NB4 (cell line): ENCODE results near the gene SMIM1.

Source experiments
- MYC ChIP-seq: IDR thresholded peaks from 2 replicates; pipeline ENCODE4 v1.6.1; 2011; ENCODE audit warnings: low read depth, low read length
- POLR2A ChIP-seq: IDR thresholded peaks from 2 replicates; pipeline ENCODE4 v1.6.1; 2011; ENCODE audit warnings: mild to moderate bottlenecking; ENCODE audit not compliant: insufficient read length; ENCODE audit errors: extremely low read depth
- TF ChIP-seq, protein P1 (sequence below): IDR thresholded peaks from one replicate; pipeline ENCODE4 v1.5.1; 2012; ENCODE audit warnings: low read depth, low read length
- TF ChIP-seq, protein P2 (sequence below): IDR thresholded peaks from 2 replicates; pipeline ENCODE4 v1.6.1; 2011; ENCODE audit warnings: low read depth, low read length

DNA sequence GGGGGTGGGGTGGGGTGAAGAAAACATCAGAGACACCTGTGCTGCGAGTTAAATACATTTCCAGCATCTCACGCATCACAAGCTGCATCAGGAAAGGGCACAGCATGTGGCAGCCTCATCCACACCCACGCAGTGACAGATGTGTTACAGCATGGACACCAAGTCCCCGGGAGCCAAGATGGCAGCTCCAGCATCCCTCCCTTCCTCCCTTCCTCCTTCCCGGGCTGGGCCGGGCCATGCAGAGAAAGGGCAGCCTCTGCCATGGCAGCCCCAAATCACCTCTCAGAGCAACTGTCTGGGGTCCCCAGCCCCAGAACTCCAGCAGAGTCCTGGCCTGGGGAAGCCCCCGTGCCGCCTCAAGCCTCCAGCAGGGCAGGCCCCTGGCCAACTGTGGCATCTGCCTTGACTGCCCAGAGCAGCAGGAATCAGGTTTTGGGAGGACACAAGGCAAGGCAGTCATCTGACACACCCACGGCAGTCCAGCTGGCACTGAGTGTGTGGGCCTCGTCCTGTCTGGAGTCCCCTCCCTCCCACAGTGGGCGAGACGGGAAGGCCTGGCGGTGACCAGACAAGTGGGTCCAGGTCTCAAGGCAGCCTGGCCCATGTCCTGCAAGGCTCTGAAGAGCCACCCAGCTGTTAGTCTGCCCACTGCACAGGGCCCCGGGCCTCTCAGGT, 6.2 kb downstream of the SMIM1 start:
- TF ChIP-seq, protein P1, sequence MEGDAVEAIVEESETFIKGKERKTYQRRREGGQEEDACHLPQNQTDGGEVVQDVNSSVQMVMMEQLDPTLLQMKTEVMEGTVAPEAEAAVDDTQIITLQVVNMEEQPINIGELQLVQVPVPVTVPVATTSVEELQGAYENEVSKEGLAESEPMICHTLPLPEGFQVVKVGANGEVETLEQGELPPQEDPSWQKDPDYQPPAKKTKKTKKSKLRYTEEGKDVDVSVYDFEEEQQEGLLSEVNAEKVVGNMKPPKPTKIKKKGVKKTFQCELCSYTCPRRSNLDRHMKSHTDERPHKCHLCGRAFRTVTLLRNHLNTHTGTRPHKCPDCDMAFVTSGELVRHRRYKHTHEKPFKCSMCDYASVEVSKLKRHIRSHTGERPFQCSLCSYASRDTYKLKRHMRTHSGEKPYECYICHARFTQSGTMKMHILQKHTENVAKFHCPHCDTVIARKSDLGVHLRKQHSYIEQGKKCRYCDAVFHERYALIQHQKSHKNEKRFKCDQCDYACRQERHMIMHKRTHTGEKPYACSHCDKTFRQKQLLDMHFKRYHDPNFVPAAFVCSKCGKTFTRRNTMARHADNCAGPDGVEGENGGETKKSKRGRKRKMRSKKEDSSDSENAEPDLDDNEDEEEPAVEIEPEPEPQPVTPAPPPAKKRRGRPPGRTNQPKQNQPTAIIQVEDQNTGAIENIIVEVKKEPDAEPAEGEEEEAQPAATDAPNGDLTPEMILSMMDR, result no peak
- TF ChIP-seq POLR2A (no peak), MYC (no peak)
- TF ChIP-seq, protein P2, sequence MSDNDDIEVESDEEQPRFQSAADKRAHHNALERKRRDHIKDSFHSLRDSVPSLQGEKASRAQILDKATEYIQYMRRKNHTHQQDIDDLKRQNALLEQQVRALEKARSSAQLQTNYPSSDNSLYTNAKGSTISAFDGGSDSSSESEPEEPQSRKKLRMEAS, result no peak
